Keratinocyte (primary cell): ENCODE measurements around the gene CAPN15. TPM values are rescaled to one million over a fixed set of nuclear protein-coding genes. Genes with fewer than 3 reads are reported as not detected.
A peak's percentile ranks its signal among the peaks of the same experiment; 100 is the strongest.

ENCODE experiments used
- DNase-seq: peaks from one replicate; pipeline ENCODE4 v3.0.0-alpha.2; 2011; ENCODE audit warnings: low read depth, missing footprints, low spot score
- FAIRE-seq: peaks from 2 replicates; lab custom pipeline; 2011; peaks lifted over from hg19 to GRCh38; lab: Jason Lieb, UNC
- H2AFZ ChIP-seq: 2 replicates; pipeline ENCODE4 v1.6.0; 2012; ENCODE audit warnings: low read length, control low read depth, inconsistent platforms; ENCODE audit not compliant: control insufficient read depth
- H3K27ac ChIP-seq: 2 replicates; pipeline ENCODE4 v1.5.1; 2011; ENCODE audit warnings: low read length; ENCODE audit not compliant: control insufficient read depth, insufficient read depth
- H3K27me3 ChIP-seq: 3 replicates; pipeline ENCODE4 v1.6.0; 2011; ENCODE audit warnings: low read length; ENCODE audit not compliant: control insufficient read depth, insufficient read depth; ENCODE audit errors: extremely low read depth
- H3K36me3 ChIP-seq, 2 experiments: 2 replicates in 1 of 2; 3 replicates in 1 of 2; pipeline ENCODE4 v1.5.1; 2011; ENCODE audit warnings: low read length in 2 of 2, mild to moderate bottlenecking in 1 of 2; ENCODE audit not compliant: control insufficient read depth in 2 of 2, insufficient read depth in 2 of 2; ENCODE audit errors: extremely low read depth in 1 of 2
- H3K4me1 ChIP-seq: 3 replicates; pipeline ENCODE4 v1.5.1; 2011; ENCODE audit warnings: low read length; ENCODE audit not compliant: control insufficient read depth, insufficient read depth; ENCODE audit errors: extremely low read depth
- H3K4me2 ChIP-seq: 3 replicates; pipeline ENCODE4 v1.6.0; 2011; ENCODE audit warnings: low read depth, low read length; ENCODE audit not compliant: control insufficient read depth, insufficient read depth; ENCODE audit errors: extremely low read depth
- H3K4me3 ChIP-seq, 3 experiments: fragments of 200-600 bp in 1 of 3; sonication (generic) in 1 of 3; 2 replicates in 2 of 3; 3 replicates in 1 of 3; pipeline ENCODE4 v1.5.1; 2011 to 2016; ENCODE audit warnings: low read length in 3 of 3, mild to moderate bottlenecking in 3 of 3, control low read depth in 2 of 3, inconsistent platforms in 1 of 3, low read depth in 1 of 3, mixed read lengths in 1 of 3, mixed run types in 1 of 3, moderate library complexity in 1 of 3; ENCODE audit not compliant: control insufficient read depth in 2 of 3, insufficient read depth in 2 of 3; ENCODE audit errors: extremely low read depth in 1 of 3
- H3K79me2 ChIP-seq: 2 replicates; pipeline ENCODE4 v1.6.0; 2012; ENCODE audit warnings: low read length; ENCODE audit not compliant: control insufficient read depth, insufficient read depth
- H3K9ac ChIP-seq: 3 replicates; pipeline ENCODE4 v1.6.0; 2011; ENCODE audit warnings: low read length; ENCODE audit not compliant: control insufficient read depth, insufficient read depth; ENCODE audit errors: extremely low read depth
- H3K9me1 ChIP-seq: 3 replicates; pipeline ENCODE4 v1.6.0; 2011; ENCODE audit warnings: low read length; ENCODE audit not compliant: control insufficient read depth, insufficient read depth; ENCODE audit errors: extremely low read depth
- H3K9me3 ChIP-seq: 2 replicates; pipeline ENCODE4 v1.5.1; 2012; ENCODE audit warnings: low read depth, low read length; ENCODE audit not compliant: control insufficient read depth
- H4K20me1 ChIP-seq: 3 replicates; pipeline ENCODE4 v1.6.0; 2011; ENCODE audit warnings: low read length; ENCODE audit not compliant: control insufficient read depth, insufficient read depth; ENCODE audit errors: extremely low read depth
- EZH2 ChIP-seq: IDR thresholded peaks from one replicate; pipeline ENCODE4 v1.6.1; 2012; ENCODE audit warnings: inconsistent platforms, mild to moderate bottlenecking, low read length, moderate library complexity
- dilution Hi-C: fragments of 300-500 bp; cut with MboI; formaldehyde crosslinking; loops from one replicate; pipeline ENCODE4 v1.7.0; 2020; ENCODE audit warnings: low sequenced_read_pairs; ENCODE audit not compliant: extremely low pct_ligation_motif_present
- polyA plus RNA-seq, 5 experiments: library from polyadenylated mRNA; depleted of rRNA in 3 of 5; stranded (reverse) in 3 of 5; stranded (forward) in 1 of 5; unstranded in 1 of 5; fragments of >200 nt; gene quantifications; 1 replicate in 1 of 5; 2 replicates in 3 of 5; 3 replicates in 1 of 5; pipeline versions ENCODE4 v1.2.1 to v1.2.3, GENCODE V29; 2011 to 2012; ENCODE audit warnings: missing spikeins in 2 of 5, low read depth in 1 of 5, low replicate concordance in 1 of 5
- TF ChIP-seq, protein P1 (sequence below), 3 experiments: IDR thresholded peaks in 1 of 3; conservative IDR thresholded peaks in 1 of 3; optimal IDR thresholded peaks in 1 of 3; 2 replicates in 2 of 3; 3 replicates in 1 of 3; pipeline versions ENCODE3 to v1.5.1; 2011; ENCODE audit warnings: low read length in 3 of 3, mild to moderate bottlenecking in 3 of 3, moderate library complexity in 2 of 3, control low read depth in 1 of 3, inconsistent platforms in 1 of 3; ENCODE audit not compliant: insufficient read depth in 2 of 3; ENCODE audit errors: extremely low read depth in 1 of 3

The CAPN15 gene
- polyA plus RNA-seq, 1 donor (not counting 4 experiments of a cell fraction or from before 2014, with no cell fraction given): 7.9 TPM

DNA sequence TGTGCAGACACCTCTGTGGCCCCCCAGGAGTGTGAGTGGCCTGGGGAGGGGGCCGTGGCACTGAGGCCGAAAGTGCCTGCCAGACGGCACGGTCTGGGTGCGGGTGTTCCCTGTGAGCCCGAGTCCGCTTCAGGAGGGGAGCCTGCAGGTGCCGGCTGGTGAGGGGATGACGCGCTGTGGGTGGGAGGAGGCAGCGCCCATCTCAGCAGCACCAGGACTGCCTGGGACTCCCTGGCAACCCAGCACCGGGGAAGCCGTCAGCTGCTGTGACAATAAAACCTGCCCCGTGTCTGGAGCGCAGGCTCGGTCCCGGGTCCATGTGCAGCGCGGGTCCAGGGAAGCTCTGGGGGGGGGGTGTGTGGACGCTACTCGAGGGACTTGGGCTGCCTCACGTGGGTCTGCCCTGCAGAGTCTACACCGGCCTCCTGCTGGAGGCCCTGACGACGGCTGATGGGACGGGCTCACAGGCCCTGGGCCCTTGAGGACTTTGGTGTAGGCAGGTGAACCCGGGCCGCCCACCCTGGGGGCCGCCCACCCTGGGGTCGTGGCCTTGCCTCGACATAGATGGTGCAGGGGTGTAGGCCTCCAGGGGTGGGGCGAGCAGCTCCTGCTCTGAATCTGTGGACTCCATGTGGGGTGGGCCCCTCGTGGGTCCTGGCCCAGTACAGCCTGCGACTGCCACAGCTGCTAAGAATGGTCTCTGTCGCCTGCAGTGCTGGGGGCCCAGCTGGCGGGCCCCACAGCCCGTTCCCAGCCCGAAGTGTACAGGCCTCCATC is 56.5 kb downstream of the CAPN15 start:
- peaks cover 13% of the 10 kb centered on the region for H3K4me1 ChIP-seq
- peaks cover 3% of the 10 kb centered on the region for H3K27me3 ChIP-seq
- no peaks in the 10 kb centered on the region for H3K9me3 ChIP-seq
- no peak overlapping the region for H2AFZ ChIP-seq
- peaks cover 7% of the 10 kb centered on the region for H3K79me2 ChIP-seq
- H3K4me2 ChIP-seq: no peak overlapping the region
- FAIRE-seq: no peak
- no peak for TF ChIP-seq EZH2
- TF ChIP-seq, protein P1, sequence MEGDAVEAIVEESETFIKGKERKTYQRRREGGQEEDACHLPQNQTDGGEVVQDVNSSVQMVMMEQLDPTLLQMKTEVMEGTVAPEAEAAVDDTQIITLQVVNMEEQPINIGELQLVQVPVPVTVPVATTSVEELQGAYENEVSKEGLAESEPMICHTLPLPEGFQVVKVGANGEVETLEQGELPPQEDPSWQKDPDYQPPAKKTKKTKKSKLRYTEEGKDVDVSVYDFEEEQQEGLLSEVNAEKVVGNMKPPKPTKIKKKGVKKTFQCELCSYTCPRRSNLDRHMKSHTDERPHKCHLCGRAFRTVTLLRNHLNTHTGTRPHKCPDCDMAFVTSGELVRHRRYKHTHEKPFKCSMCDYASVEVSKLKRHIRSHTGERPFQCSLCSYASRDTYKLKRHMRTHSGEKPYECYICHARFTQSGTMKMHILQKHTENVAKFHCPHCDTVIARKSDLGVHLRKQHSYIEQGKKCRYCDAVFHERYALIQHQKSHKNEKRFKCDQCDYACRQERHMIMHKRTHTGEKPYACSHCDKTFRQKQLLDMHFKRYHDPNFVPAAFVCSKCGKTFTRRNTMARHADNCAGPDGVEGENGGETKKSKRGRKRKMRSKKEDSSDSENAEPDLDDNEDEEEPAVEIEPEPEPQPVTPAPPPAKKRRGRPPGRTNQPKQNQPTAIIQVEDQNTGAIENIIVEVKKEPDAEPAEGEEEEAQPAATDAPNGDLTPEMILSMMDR (optimal IDR thresholded peaks at IDR 0.05 in 1 of 3, IDR thresholded peaks at IDR 0.05 in 1 of 3, conservative IDR thresholded peaks at IDR 0.05 in 1 of 3; ENCODE audit: extremely low read depth in 1 of 3, insufficient read depth in 2 of 3, low read length in 3 of 3): no peak
- no peak overlapping the region for H3K9ac ChIP-seq
- peaks cover 0 to 4% of the 10 kb centered on the region in 2 experiments for H3K36me3 ChIP-seq
- dilution Hi-C loops: no loop called here
- no peak overlapping the region for H3K27ac ChIP-seq
- no peak for DNase-seq
- H4K20me1 ChIP-seq: peaks cover 2% of the 10 kb centered on the region
- H3K9me1 ChIP-seq: no peaks in the 10 kb centered on the region
- H3K4me3 ChIP-seq: no peak overlapping the region

GRCh38 chr16:585351-585750 is 57.8 kb downstream of the CAPN15 start:
- Histone ChIP-seq H3K4me1 (peaks cover 13% of the 10 kb centered on the region), H3K4me3 (no peak overlapping the region), H3K9me3 (no peaks in the 10 kb centered on the region), H3K4me2 (no peak overlapping the region), H3K36me3 (peaks cover 0 to 2% of the 10 kb centered on the region in 2 experiments), H2AFZ (no peak overlapping the region), H3K9me1 (no peaks in the 10 kb centered on the region), H4K20me1 (peaks cover 2% of the 10 kb centered on the region), H3K9ac (no peak overlapping the region), H3K27me3 (peaks cover 3% of the 10 kb centered on the region), H3K79me2 (peaks cover 9% of the 10 kb centered on the region), H3K27ac (no peak overlapping the region)
- FAIRE-seq: no peak
- dilution Hi-C loops: no loop called here
- no peak for TF ChIP-seq EZH2
- TF ChIP-seq, protein P1 (optimal IDR thresholded peaks at IDR 0.05 in 1 of 3, IDR thresholded peaks at IDR 0.05 in 1 of 3, conservative IDR thresholded peaks at IDR 0.05 in 1 of 3; ENCODE audit: extremely low read depth in 1 of 3, insufficient read depth in 2 of 3, low read length in 3 of 3): peak in 1 of 3 experiments; percentile 15
- no peak for DNase-seq
